NCI-H2029 treated with DMSO at 0.1 percent for 48 hours (cell line): ENCODE data around the gene CLCA4.

Experiments
- DNase-seq: peaks from one replicate; lab custom pipeline; 2025; lab: John Stamatoyannopoulos, UW

Gene CLCA4

GRCh38 chr1:86618358-86618757 lies 71.5 kb downstream of the CLCA4 start:
- DNase-seq: no peak

GRCh38 chr1:86619313-86619712 lies 72.4 kb downstream of the CLCA4 start:
- DNase-seq: no peak

GRCh38 chr1:86621286-86621685 lies 74.4 kb downstream of the CLCA4 start:
- no peak for DNase-seq
